Rectal smooth muscle tissue (tissue), 1 donor: ENCODE data around the gene ARHGAP22.

Experiments used
- H3K27ac ChIP-seq: one replicate; pipeline ENCODE4 v1.7.0; 2013; ENCODE audit warnings: low read depth, low read length, inconsistent platforms
- H3K27me3 ChIP-seq: one replicate; pipeline ENCODE4 v1.7.0; 2013; ENCODE audit warnings: low read length; ENCODE audit not compliant: control insufficient read depth, insufficient read depth
- H3K36me3 ChIP-seq: one replicate; pipeline ENCODE4 v1.7.0; 2013; ENCODE audit warnings: low read length; ENCODE audit not compliant: control insufficient read depth, insufficient read depth
- H3K4me1 ChIP-seq: one replicate; pipeline ENCODE4 v1.7.0; 2013; ENCODE audit warnings: low read length; ENCODE audit not compliant: control insufficient read depth, insufficient read depth
- H3K4me3 ChIP-seq: one replicate; pipeline ENCODE4 v1.7.0; 2013; ENCODE audit warnings: low read length
- H3K9ac ChIP-seq: one replicate; pipeline ENCODE4 v1.7.0; 2013; ENCODE audit warnings: low read length

The ARHGAP22 gene

GRCh38 chr10:48455392-48456151 is 149.3 kb downstream of the ARHGAP22 start:
- H3K4me1 ChIP-seq: no peaks in the 10 kb centered on the region
- H3K27ac ChIP-seq: no peak overlapping the region
- no peak overlapping the region for H3K4me3 ChIP-seq
- no peak overlapping the region for H3K9ac ChIP-seq
- no peaks in the 10 kb centered on the region for H3K36me3 ChIP-seq
- H3K27me3 ChIP-seq: no peaks in the 10 kb centered on the region

- Histone ChIP-seq H3K27ac (no peak overlapping the region), H3K4me1 (no peaks in the 10 kb centered on the region), H3K27me3 (no peaks in the 10 kb centered on the region)
Measured at GRCh38 chr10:48455055-48455391, 149.8 kb downstream of the ARHGAP22 start.

GRCh38 chr10:48454302-48455054 is 150.4 kb downstream of the ARHGAP22 start:
- H3K4me1 ChIP-seq: no peaks in the 10 kb centered on the region
- H3K4me3 ChIP-seq: no peak overlapping the region
- no peak overlapping the region for H3K9ac ChIP-seq
- H3K27ac ChIP-seq: no peak overlapping the region
- H3K27me3 ChIP-seq: no peaks in the 10 kb centered on the region
- H3K36me3 ChIP-seq: no peaks in the 10 kb centered on the region

More at GRCh38 chr10:48455055-48455391, 149.8 kb downstream of the ARHGAP22 start:
- Histone ChIP-seq H3K36me3 (no peaks in the 10 kb centered on the region), H3K4me3 (no peak overlapping the region), H3K9ac (no peak overlapping the region)

- Histone ChIP-seq H3K4me3 (no peak overlapping the region), H3K36me3 (no peaks in the 10 kb centered on the region), H3K27me3 (no peaks in the 10 kb centered on the region), H3K4me1 (no peaks in the 10 kb centered on the region), H3K27ac (no peak overlapping the region), H3K9ac (no peak overlapping the region)
Measured at GRCh38 chr10:48453451-48454301, 151.2 kb downstream of the ARHGAP22 start.

GRCh38 chr10:48452879-48453412 is 151.9 kb downstream of the ARHGAP22 start:
- Histone ChIP-seq H3K27ac (no peak overlapping the region), H3K36me3 (no peaks in the 10 kb centered on the region), H3K4me3 (no peak overlapping the region), H3K9ac (no peak overlapping the region), H3K4me1 (no peaks in the 10 kb centered on the region), H3K27me3 (no peaks in the 10 kb centered on the region)

GRCh38 chr10:48451969-48452878 is 152.6 kb downstream of the ARHGAP22 start:
- H3K4me3 ChIP-seq: no peak overlapping the region
- H3K27ac ChIP-seq: no peak overlapping the region
- H3K4me1 ChIP-seq: no peaks in the 10 kb centered on the region
- no peaks in the 10 kb centered on the region for H3K27me3 ChIP-seq
- no peak overlapping the region for H3K9ac ChIP-seq
- no peaks in the 10 kb centered on the region for H3K36me3 ChIP-seq

GRCh38 chr10:48450741-48451466 is 154.0 kb downstream of the ARHGAP22 start:
- Histone ChIP-seq H3K27ac (no peak overlapping the region), H3K4me1 (no peaks in the 10 kb centered on the region), H3K27me3 (no peaks in the 10 kb centered on the region), H3K36me3 (no peaks in the 10 kb centered on the region), H3K4me3 (no peak overlapping the region), H3K9ac (no peak overlapping the region)

- H3K9ac ChIP-seq: no peak overlapping the region
- no peaks in the 10 kb centered on the region for H3K4me1 ChIP-seq
- H3K27ac ChIP-seq: no peak overlapping the region
- no peak overlapping the region for H3K4me3 ChIP-seq
- H3K27me3 ChIP-seq: no peaks in the 10 kb centered on the region
- H3K36me3 ChIP-seq: no peaks in the 10 kb centered on the region
Measured at GRCh38 chr10:48450233-48450740, 154.6 kb downstream of the ARHGAP22 start.

GRCh38 chr10:48449501-48450232 is 155.2 kb downstream of the ARHGAP22 start:
- Histone ChIP-seq H3K4me3 (no peak overlapping the region), H3K27me3 (no peaks in the 10 kb centered on the region), H3K4me1 (no peaks in the 10 kb centered on the region), H3K9ac (no peak overlapping the region), H3K27ac (no peak overlapping the region), H3K36me3 (no peaks in the 10 kb centered on the region)

GRCh38 chr10:48448796-48449195 is 156.1 kb downstream of the ARHGAP22 start:
- Histone ChIP-seq H3K9ac (no peak overlapping the region), H3K36me3 (no peaks in the 10 kb centered on the region), H3K27me3 (no peaks in the 10 kb centered on the region), H3K4me3 (no peak overlapping the region), H3K4me1 (no peaks in the 10 kb centered on the region), H3K27ac (no peak overlapping the region)
